Activated CD4-positive, alpha-beta T cell treated with anti-CD3 and anti-CD28 coated beads for 24 hours (primary cell): ENCODE results near the gene TEKT5.
"Not testable (repeated sequence)": the region's sequence is repeated elsewhere in the genome, so short reads cannot be mapped to it uniquely, and the experiment has no call there.

Experiments
- DNase-seq, 2 donors: peaks; one replicate each; pipeline ENCODE4 v3.0.0-alpha.2; 2020; ENCODE audit warnings: low read depth in 2 of 2

The TEKT5 gene

DNA sequence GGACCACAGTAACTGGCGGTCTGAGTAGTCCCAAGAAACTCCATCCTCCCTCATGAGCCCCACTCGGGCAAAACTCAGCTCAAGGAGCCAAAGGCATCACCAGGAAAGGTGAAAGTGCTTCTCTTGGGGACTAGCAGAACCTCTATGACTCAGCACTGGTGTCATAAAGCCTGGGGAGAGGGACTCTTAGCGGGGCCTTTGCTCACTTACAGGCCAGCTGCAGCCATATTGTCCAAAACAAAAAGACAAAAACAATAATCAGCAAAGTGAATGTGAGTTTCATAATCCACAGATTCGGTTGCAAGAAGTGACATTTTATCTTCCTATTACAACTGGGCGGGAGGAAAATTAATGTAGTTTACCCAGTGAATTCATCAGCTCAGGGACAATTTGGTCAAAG, at the start of gene TEKT5:
Gene TEKT5 (minus strand): TSS at position 101 of the 400 bp plus-strand sequence. CDS start 57 bp downstream, at position 44.
- DNase-seq: no peak

DNA sequence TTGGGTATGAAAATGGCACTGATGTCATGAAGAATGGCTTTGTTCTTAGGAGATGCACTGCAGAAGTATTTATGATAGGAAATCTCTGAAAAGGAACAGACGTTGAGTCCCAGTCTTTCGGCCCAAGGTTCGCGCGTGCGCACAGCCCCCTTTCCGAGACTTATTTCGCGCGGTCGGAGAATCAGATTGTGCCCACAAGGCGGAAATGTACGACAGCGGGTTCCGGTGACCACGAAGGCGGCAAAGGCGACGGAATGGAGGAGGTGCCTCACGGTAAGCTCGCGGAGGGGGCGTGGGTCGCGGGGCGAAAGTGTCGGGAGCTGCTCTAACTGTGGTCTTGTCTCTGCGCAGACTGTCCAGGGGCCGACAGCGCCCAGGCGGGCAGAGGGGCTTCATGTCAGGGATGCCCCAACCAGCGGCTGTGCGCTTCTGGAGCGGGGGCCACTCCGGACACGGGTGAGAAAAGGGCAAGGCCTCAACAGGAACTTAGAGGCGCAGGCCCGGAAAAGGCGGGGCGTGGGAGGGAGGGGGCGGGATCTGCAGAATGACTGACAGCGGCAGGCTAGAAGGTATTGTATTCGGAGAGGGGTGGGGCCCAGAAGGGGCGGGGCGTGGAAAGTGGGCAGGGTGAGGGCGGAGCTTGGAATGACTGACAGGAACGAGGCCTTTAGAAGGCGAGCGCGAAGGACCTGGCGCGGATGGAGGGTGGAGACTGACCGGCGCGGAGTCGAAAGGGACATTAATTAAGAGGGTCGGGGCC, 49.1 kb upstream of the TEKT5 start, which contains the start of gene NUBP1:
Gene NUBP1 (plus strand): TSS at position 233 of the 760 bp plus-strand sequence. CDS start 22 bp downstream, at position 255.
- DNase-seq: peak; percentile 100

DNA sequence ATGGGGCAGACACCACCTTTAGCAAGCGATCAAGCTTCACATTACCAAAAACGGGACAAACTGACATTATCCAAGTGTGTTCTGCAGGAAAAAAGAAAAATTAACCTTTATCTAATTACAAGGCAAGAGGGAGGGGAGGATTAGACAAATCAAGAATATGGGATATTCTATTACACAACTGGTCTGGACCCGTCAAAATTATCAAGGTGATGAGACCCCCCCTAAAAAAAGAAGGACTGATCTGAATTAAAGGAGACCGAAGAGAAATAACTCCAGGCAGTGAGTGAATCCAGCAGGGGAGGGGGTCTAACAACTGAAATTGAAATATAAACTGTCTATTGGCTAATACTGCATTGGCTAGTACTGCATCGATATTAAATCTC, 48.5 kb upstream of the TEKT5 start:
- no peak for DNase-seq

DNA sequence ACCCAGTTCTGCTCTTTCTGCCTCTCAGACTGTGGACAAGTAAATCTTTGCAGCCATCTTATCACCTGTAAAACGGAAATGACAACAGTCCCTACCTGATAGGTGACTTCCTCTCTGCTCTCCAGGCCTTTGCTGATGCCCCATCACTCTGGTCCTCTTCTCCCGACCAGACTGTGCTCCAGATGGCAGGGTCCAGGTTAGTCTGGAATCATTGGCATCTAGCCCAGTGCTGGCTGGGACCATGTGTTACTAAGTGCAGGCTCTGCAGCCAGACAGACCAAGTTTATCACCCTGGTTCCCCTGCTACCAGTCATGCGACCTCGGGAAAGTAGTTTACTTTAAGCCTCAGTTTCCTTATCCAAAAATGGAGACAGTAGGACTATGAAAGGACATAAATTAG, 47.1 kb upstream of the TEKT5 start:
- no peak for DNase-seq

DNA sequence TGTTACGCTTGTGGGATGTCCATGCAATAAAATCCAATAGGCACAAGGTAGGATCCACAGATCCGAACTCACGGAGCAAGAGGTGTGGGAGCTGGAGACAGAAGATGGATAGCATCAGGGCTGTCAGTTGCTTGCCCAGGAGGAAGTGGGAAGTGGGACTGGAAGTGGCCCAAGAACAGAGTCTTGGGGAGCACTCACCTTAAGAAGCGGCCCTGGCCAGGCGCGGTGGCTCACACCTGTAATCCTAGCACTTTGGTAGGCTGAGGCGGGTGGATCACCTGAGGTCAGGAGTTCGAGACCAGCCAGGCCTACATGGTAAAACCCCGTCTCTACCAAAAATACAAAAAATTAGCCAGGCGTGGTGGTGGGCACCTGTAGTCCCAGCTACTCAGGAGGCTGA, 46.5 kb upstream of the TEKT5 start:
- not testable (repeated sequence) for DNase-seq

DNA sequence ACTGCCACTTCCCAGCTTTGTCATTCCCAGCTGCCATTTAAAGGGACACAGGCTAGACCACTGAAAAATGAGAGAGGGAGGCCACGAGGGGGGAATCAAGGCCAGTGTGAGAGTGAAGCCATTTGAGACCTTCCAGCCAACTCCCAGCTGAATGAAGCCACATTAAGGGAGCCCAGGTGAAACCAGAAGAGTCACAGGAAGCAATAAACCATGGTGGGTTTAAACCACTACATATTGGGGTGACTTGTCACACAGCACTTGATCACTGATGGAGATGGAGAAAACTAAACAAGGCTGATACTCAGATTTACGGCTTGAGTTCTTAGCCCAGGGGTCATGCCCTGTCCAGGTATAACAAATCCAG, 46.1 kb upstream of the TEKT5 start:
- DNase-seq: no peak

DNA sequence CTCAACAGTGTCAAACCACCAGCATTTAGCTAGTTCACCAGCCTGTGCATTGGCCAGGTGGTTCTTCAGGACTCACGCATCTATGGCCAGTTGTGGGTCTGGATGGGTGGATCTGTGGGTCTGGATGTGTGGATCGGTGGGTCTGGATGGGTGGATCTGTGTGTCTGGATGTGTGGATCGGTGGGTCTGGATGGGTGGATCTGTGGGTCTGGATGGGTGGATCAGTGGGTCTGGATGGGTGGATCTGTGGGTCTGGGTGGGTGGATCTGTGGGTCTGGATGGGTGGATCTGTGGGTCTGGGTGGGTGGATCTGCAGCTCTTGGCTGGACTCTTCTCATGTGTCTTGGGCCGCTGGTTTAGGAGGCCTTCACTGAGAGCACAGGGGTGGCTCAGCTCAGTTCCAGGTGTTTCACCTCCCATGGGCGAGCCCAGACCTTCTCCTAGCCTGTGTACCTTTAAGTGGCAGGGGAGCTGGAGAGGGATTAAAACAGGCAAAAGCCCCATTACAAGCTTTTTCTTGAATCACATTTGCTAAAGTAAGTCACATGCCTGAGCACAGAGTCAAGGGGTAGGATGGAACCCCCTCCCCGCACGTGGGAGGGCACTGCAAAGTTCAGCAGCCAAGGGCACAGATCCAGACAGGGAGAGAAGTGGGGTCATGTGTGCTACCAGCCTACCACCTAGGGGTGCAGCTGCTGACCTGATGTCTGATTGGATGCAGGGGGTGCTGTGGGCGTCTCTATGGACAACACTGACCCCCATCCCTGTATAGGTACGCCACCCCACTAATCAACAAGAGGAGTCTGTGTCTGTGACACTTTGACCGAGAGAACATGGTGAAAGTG, 45.5 kb upstream of the TEKT5 start:
- no peak for DNase-seq

DNA sequence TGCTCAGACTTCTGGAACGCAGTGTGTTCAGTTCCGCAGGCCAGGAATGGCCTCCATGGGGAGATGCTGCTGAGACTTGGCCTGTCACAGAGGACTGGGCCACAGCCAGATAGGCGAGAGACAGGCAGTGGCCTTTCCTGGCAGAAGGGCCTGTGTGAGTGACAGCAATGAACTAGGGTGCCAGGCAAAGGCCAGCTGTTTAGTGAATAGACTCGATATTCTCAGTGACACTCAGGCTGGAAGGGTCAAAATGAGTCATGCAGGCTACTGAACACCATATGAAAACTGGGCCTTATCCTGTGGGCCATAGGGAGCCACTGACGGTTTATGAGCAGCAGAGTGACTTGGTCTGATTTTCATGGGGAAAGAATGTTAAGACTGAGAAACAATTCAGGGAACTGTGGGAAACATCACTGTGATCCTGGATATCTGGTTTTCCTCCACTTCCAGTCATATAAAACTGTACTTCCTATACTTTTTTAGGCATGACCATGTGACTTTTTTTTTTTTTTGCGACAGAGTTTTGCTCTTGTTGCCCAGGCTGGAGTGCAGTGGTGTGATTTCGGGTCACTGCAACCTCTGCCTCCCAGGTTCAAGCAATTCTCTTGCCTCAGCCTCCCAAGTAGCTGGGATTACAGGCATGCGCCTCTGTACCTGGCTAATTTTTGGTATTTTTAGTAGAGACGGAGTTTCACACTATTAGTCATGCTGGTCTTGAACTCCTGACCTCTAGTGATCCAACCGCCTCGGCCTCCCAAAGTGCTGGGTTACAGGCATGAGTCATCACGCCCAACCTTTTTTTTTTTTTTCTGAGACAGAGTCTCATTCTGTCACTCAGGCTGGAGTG, 43.7 kb upstream of the TEKT5 start:
- DNase-seq: peak; percentile 17 to 28

DNA sequence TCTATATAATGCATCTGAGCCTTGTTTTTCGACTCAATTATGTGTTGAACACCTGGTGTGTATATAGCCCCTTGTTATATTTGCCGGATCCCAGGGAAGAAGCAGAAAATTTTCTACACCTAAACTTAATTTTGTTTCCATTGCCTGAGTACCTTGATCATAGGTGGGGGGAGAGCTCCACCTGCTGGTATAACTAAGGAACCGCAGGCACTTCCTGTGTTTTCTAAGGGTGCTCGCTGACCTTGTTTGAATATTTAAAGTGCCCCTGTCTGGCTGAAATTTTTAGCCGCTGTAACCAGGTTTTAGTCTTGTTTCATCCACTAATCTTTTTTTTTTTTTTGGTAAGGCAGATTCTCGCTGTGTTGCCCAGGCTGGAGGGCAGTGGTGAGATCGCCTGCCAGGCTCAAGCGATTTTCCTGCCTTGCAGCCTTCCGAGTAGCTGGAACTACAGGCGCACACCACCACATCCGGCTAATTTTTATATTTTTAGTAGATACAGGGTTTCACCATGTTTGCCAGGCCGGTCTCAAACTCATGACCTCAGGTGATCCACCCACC, 42.4 kb upstream of the TEKT5 start:
- peak; percentile 41 to 56 for DNase-seq

DNA sequence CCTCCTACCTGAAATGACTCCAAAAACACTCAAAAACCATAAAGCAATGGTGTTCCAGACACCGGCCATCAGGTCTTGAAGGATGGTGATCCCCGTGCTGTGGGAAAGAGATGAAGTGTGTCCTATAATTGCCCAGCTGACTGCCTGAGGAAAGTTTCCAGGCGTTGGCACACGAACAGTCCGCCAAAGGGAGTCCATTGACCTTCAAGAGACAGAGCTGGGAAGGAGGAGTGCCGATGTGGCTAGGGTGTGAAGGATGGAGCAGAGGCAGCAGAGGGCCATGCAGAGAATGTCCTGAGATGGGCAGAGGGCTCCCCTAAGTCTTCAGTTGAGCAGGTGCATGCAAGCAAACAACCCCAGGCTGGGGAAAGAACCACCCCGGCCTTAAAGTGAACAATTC, 37.1 kb upstream of the TEKT5 start:
- DNase-seq: no peak

DNA sequence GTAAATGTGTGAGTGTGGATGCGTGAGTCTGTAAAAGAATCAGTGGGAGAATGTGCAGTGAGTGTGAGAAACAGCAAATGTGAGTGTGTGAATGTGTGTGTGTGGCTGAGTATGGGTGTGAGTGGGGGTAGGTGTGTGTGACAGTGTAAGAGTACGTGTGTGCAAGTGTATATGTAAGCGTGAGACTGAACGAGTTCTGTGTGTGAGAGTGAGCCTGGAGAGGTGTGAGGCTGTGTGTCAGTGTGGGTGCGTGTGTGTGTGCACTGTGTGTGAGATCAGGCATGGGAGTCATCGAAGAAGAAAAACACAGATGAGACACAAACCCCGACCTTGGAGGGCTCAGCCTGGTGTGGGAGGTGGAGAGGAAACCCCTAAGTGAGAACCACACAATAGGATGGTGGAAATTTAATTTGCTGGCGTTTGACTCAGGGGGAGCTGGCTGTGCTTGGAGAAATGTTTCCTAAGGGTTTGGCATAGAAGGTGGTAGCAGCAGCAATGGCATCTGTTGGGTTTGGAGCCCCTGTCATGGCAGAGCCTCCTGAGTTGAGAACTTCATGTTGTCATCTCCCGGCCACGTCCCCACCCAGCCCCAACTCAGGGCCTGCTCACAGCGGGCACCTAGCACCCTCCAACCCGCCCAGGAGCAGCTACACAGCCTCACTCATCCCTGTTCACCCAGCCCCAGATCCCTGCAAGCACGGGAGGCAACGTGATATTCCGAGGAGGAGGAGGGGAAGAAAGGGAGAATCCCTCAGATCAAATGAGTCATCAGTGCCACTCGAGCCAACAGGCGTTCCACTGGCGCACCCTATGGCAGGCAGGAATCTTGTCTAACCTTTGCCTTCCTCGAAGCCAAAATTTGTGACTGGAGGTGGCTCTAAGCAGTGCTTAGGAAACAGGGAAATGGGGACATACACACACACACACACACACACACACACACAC, 34.6 kb upstream of the TEKT5 start:
- DNase-seq: no peak

DNA sequence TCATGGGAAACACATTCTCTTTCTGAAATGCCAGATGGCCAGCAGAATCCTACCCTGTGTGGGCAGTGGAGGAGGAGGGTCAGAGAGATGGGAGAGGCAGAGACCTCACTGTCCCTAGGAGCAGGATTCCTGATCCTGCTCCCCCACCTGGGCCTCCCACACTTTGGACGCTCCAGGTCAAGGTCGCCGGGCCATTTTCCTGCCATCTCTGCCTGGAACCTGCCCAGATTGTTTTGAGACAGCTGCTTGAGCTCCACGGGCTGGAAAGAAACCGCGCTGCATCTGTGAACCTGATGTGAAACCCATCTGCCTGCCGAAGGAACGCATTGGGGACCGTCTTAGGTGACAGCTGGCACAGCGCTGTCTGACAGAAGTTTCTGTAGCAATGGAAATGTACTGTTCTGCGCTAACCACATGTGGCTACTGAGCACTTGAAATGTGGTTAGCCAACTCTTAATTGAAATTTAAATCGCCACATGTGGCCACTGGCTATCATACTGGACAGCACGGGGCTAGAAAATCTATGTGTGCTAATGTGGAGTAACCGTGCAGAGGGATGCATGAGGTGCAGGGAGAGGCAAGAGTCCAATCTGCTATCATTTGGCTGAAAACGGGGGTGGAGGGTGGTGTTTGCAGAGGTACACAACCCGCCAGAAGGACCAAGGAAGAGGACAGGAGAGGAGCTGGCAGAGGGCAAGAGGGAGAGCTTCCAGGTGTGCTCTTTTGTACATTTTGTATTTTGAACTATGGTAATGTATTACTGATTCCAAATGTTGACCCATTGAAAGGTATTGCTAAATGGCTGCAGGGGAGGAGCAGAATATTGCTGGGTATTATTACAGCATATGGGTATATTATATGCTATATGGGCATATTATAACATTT, 33.5 kb upstream of the TEKT5 start:
- no peak for DNase-seq

DNA sequence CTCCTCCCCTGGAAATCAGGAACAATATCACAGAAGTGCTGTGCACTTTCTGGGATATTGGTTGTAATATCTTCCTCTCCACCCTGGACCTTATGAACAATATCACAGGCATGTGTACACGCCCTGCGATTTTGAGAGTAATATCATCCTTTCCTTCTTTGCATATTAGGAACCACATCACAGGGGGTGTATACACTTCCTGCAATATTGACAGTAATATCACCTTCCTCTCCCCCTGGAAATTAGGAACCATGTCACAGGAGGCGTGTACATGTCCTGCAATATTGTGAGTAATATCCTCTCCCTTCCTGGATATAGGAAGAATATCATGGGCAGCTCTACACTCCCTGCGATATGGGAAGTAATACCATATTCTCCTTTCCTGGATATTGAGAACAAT, 14.2 kb upstream of the TEKT5 start:
- no peak for DNase-seq

DNA sequence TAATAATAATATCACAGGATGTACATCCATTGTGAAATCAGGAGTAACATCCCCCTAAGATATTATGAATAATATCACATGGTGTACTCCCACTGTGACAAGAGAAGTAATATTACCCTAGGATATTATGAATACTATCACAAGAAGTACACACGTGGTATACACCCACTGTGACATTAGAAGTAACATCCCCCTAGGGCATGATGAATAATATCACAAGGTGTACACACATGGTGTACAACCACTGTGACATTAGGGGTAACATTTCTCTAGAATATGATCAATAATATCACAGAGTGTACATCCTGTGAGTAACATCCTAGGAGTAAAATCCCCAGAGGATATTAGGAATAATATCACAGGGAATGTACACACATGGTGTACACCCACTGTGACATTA, 5.0 kb upstream of the TEKT5 start:
- no peak for DNase-seq

DNA sequence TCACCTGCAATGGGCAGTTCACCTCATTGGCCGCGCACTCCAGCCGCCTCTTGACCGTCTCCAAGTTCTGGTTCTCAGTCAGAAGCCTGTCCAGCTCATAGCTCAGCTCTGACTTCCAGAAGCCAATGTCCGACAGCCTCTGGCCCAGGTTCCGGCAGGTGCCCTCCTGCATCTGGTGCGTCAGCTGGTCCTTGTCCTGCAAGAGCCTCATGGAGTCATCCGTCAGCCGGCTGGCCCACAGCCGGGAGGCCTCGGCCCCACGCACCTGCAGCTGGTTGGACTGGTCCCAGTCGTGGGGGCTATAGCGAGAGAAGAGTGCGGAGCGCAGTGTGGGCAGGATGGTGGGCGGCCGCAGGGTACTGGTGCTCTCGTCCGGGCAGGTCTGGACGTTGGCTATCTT, 424 bp downstream of the TEKT5 start:
- no peak for DNase-seq

DNA sequence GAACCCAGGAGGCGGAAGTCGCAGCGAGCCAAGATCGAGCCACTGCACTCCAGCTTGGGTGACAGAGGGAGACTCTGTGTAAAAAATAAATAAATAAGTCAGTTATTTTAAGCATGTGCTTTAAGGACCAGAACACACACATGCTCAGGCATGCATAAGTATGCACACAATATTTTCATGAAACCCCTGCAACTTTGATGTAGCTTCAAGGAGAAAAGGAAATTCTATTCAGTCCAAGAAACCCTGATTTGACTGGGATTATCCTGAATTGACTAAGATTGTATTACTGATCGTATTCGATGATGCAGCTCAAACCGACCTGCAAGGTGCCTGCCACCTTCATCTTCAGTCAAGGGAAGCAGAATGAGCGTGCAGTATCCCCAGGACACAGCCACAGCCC, 841 bp downstream of the TEKT5 start:
- DNase-seq: no peak

DNA sequence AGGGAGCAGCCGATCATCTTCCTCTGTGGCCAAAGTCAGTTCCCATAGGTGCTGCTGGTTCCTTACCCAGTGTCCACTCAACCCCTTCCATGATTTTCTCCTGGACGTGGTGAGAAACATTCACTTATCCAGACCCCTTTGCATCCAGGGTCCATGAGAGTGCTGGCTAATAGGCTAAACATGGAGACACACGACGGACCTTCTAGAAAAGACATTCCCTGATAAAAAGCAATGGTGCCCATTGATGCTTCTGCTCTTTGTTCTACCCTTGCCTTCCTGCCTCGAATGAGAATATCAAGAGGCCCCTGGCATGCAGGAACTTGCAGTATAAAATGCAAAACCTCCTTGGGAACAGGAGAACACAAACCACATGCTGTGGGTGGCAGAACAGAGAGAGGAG, 2.3 kb downstream of the TEKT5 start:
- no peak for DNase-seq

DNA sequence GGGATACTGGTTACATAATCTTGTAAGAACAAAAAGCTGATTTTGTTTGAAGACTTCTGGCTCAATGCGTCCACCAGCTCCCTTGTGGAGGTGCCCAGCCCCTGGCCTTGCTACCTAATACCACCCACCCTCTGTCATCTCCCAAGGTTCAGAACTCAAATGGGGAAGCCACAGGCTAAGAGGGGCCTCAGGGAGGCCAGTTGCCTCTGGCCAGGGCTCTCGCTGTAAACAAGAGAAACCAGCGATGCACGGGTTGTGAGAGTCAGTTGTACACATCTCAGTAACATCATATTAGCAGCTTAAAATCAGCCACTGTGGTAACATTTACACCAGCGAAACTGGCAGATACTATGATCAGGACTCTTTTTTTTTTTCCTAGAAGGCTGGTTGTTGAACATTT, 6.0 kb downstream of the TEKT5 start:
- no peak for DNase-seq

DNA sequence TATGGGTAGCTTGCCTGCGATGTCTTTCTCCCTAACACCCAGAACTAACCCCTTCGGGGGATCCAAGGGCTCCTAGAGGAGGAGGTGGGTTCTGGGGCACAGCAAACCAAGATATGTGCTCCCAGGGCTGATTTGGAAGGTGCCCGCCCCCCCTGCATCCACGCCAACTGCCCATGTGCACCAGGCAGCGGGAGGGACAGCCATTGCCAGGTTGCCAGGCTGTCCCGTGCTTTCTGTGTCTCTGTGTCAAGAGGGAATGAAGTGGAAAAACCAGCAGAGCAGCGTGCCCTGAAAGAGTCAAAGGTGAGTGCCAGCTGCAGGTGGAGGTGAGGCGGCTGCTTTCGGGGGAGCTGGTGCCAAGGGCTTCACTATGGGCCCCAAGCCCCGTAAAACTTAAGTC, 6.4 kb downstream of the TEKT5 start:
- no peak for DNase-seq

DNA sequence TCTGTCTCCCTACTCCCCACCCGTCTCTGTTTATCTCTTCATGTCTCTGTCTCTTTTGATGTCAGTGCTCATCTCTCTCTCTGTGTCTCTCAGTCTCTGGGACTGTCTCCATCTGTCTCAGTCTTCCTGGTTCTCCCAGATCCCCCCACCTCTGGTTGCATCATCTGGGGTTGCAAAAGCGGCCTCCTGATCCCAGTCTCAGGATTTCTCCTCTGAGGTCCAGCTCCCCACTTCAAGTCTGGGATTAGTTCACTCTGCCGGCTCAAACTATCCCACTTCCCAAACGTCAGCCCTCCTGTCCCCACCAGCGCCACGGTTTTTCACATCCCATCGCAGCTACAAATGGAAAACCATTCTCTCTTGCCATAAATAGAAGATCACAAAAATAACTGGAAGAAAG, 9.0 kb downstream of the TEKT5 start:
- DNase-seq: no peak
